HCEC 1CT (cell line): Measurements from ENCODE around the gene MRPL54.

Experiments
- DNase-seq: peaks from one replicate; pipeline ENCODE4 v3.0.0-alpha.2; 2017

MRPL54 gene

DNA sequence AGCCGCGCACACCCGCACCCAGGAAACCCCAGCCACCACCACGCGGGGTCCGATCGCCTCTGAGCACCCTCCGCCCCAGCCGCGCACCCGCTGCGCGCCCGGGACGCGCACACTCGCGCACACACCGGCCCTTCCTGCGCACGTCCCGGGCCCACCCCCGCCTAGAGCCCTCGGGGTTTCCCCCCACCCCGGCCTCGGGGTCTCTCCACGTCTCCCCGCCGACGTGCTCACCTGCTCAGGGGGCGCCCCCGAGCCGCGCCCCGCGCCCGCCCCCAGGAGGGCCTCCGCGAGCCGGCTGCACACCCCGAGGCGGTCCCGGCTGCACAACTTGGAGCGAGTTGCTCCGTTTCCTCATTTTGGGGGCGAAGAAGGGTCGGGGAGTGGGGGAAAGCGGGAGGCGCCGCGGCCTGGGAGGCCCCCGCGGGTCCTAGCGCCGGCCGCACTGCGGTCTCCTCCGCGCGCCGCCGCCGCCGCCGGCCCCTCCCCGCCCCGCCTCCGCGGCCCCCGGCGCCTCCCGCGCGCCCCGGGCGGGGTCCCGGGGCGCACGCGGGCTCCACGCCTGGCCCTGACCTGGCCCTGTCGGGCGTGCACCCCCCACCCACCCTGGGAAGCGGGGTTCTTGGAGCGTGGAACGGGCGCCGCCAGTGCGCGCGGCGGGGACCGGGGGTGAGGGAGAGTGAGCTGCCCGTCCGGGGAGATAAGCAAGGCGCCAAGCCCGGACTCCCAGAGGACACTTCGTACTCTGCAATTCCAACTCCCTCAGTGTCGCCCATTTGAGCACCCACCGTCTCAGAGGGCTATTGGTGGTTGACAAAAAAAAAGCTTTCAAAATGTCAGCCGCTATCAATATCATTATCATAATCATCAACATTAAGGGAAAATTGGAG is 23.7 kb downstream of the MRPL54 start, which contains the start of gene MATK:
TSS of gene MATK (minus strand) at position 444 of the 887 bp plus-strand sequence. CDS start 1,246 bp downstream, outside the sequence.
- no peak for DNase-seq

DNA sequence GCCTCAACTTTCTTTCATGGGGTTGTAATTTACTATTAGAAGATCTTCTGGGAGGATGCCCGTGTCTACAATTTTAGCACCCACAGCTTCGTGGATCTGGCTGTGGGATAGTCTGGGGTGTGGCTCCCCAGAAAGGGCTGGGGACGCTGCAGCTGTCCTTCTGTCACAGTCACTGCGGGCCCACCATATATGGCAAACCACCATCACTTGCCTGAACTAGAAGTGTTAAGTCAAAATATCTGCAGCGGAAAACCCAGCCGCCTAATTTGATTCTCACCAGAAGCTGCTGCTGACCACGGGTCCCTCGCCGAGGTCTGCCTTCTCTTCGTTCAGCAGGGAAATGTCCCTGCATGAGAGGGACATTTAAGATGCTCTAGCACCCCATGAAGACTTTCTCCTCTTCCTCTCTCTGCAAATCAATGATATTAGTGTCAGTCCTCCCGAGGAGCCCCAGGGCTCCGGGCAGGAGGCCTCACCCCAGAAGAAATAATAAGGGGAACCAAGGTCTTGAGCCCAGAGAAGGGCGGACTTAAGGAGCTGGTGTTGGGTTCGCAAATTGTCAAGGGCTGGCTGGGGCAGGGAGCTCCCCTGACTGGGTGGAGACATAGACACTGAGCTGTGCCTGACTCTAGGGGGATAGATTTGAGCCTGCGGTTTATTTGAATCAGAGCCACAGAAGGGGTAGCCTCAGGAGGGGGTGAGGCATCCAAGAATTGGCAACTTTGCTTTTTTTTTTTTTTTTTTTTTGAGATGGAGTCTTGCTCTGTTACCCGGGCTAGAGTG is 26.7 kb downstream of the MRPL54 start:
- no peak for DNase-seq

DNA sequence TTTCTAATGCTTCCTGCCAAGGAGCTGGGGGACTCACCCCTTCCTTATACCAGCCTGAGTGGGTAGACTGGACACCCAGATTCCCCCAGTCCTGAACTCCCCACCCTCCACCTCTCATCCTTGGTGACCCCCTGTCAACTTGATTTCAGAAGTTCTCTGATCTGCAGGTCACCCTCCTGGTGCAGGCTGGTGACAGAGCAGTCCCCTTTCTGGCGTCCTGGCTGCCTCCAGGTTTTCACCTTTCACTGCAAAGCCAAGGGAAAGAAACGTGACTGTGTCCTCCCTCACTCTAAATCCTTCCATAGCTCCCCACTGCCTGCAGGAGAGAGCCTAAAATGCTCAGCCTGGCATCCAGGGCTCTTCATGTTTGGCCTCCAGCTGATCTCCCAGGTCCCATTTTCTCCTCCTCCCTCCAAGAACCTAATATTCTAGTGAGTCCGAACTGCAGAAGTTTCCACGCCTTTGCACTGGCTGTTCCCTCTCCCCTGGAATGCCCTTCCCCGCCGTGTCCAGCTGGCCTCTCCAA is 27.8 kb downstream of the MRPL54 start:
- no peak for DNase-seq

DNA sequence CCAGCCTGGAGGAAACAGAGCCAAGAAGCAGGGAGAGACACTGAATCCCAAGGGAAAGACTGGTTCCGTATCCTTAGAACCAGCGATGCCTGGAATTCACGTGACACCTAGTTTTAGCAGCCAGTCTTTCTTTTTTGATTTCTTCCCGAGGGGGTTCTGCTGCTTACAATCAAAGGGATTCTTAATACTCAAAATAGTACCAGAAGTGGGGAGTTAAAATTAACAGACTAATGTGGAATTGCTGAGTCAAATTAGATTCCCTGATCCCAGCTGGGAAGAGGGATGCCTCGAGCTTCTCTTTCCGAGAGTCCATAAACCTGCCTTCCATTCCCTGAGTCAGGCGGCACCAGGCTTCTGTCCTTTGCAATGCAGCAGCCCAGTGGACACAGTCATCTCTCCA is 28.5 kb downstream of the MRPL54 start:
- no peak for DNase-seq

DNA sequence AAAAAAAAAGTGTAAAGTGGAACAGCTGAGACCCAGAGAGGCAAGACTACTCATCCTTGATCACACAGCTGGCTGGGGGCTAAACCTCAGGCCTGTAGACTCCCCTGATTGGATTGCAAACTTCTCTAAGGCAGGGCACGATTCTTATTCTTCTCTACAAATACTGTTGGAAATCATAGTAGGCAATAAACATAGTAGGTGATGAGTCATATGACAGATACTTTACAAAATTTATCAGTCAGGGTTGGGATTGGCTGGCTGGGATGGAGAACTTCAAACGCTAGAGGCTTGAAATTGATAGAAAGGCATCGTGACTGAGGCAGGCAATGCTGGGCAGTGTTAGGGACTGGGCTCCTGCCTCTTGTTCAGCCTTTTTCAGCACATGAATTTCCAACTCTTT is 29.6 kb downstream of the MRPL54 start:
- DNase-seq = no peak

DNA sequence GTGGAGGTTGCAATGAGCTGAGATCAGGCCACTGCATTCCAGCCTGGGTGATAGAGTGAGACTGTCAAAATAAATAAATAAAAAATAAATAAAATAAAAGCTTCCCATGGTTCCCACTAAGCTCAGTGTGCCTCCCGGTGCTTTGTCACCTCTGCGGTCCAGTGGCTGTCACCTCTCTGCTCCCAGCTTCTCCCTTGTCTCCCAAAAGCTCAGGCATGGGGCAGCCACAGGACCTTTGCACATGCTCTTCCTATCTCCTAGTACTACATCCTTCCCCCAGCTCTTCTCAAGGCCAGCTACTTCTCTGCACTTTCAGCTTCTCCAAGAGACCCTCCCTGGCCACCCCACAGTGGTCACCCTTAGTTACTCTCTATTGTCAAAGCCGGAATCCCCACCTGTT is 31.3 kb downstream of the MRPL54 start:
- DNase-seq = no peak

DNA sequence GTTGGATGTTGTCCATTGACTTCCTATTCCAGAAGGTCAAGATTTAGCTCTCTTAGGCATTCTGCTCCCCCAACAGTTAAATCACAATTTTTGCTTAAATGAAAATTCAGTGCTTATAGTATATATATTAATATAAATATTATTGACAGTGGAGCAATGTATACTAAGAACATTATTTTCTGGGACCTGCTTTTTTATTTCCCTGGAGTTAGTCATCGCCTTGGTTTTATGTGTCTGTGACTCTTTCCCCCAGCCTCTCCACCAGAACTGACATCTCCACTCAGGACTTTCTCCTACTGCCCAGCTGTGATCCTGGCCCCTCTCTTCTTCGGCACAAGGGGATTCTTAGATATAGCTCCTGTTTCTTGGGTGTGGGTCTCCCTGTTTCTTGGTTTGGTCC is 33.9 kb downstream of the MRPL54 start:
- no peak for DNase-seq

DNA sequence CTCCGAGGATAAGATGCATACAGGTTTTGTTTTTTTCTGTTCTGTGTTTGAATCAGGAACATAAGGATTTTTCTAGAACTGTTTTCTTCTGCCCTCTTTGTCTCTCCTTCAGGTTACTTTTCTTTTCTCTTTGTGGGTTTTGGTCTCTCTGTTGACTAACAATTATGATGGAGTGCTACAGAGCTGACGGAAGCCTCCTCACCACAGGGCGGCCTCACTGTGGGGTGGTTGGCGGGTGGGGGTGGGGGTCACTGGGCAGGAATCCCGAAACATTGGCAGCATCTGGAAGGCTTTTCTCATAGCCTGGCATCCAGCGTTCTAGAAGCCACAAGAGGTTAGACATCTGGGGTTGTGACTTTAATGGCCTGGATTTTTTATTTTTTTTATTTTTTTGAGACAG is 35.7 kb downstream of the MRPL54 start:
- no peak for DNase-seq

DNA sequence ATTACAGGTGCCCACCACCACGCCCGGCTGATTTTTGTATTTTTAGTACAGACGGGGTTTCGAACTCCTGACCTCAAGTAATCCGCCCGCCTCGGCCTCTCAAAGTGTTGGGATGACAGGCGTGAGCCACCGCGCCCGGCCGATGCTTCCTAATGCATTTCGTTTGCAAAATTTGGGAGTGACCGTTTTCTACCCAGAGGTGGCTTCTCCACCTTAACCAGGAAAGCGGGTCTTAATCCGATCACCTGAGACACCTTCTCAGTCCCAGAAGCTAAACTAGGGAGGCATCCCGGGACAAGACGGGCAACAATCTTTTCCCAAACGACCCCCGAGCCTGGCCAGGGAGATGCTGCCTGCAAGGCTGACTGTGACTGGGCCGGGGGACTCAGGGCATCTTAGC is 38.5 kb downstream of the MRPL54 start:
- DNase-seq = no peak

DNA sequence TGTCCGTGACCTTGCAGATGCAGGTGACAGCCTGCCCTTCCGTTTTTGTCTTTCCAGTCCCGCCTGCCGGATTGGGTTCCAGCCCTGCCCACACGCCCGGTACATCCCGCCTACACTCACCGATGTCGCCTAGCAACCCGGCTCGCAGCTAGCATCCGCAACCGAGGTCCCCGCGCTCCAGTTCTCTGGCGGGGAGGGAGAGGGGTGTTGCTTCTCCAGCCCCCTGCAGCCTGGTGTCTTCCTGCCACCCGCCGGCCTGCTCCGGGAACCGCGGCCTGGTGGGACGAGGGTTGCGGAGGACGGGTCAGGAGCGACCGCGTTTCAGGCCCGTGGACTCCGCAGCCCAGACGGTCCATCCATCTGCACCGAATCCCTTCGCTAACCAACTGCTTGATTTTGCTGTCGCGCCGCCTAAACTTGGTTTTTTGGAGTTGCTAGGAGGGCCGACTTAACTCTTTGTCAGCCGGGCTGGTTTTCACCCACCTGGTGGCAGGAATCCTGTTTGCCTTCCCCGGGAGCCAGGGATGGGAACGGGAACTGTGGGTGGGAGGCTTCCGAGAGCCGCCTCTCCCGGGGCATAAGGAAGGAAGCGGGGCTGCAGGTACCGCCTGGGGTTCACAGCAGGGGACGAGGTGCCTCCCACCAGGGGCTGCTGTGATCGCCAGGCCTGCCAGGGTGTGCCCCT is 39.1 kb downstream of the MRPL54 start:
- DNase-seq = no peak

DNA sequence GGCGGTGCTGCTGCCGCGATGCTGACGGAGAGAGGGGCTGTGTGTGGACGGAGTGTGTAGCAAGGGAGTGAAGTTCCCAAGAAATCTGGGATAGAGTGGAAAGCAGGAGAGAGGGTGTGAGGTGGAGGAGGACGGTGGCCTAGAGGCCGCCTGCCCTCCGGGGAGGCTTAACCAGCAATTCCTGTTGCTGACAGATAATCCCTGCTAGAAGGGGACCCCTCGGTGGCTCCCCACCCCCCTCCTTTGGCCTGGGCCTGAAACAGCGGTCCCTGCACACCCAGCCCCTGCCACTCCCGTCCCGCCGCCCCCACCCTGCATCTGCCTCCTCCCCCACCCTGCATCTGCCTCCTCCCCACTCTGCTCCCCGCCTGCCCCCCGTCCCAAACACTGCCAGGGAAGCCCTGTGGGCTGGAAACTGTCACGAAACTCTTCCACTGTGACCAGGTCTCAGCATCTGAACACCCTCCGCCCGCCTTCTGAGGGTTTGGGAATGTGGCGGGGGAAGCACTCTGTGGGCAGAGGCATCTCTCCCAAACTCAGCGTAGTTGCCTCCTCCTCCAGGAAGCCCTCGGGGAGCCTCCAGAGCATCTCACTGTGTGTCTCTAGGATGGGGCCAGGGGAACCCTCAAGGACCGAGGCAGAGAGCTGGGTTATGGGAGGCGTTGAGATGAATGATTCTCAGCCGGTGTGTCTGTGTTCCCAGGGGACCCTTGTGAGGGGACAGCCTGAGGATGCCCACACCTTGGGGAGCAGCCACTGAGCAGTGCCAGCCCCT is 40.8 kb downstream of the MRPL54 start:
- no peak for DNase-seq

DNA sequence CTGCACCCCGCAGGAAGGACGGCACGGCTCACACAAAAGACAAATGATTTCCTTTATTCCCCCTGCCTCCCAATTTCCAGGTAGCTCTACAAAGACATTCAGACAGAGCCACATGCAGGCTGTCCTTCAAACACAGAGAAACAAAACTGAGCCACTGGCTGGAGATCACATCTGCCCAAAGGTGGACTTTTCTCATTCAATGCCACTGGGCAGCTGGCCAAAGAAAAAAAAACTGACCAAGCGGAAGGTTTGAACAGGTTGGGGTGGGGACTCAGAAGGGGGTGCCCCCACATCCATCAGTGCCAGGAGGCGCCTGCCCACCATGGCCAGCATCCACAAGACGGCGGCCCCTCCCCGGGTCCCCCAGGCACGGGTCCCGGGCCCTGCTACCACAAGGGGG is 41.5 kb downstream of the MRPL54 start:
- DNase-seq = no peak

DNA sequence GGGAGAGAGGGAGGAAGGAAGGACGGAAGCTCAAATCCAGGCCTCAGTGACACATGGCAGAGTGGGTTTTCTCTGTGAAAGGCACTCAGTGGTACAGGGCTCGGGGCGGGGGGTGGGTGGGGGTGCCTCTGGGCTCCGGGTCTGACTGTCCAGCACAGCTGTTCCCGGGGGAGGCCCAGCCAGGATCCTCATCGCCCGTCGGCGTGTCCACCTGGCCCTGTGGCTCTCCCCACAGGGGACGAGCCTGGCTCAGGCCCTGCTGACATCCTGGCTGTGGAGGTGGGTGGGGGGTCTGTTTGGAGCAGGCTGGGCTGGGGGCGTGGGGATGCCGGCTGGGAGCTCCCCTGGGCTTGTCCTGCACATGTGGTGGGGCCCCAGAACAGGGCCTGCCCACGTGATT is 41.9 kb downstream of the MRPL54 start:
- no peak for DNase-seq

DNA sequence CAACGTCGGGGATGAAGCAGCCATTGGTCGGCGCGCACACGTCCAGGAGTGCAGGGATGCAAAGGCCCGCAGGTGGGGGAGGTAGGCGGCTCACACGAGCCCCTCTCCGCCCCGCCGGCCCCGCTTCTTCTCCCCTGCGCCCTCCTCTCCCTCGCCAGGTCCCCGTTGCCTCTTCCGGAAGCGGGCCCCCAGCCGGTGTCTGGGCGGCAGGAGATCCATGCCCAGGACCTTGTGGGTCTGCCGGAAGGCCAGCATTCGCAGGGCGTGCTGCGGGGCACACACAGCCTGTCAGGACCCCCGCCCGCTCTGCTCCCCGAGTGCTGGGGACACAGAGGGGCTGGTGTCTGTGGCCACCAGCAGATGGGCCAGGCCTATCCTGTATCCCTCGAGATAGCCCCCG is 43.4 kb downstream of the MRPL54 start:
- no peak for DNase-seq

DNA sequence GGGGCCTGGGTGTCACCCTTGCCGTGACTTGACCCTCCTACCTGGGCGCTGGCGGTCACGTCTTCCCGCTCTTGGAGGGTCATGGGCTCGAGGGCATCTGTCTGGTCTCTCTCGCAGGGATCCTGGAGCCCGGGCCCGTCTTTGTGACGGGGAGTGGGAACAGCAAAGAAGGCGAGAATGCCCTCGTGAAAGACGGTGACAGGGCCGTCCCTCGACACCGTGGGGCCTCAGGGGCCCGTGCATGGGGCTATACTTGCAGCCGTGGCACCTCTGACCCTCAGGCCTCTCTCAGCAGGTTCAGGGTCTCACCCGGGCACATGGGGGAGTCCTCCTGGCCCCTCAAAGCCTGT is 44.6 kb downstream of the MRPL54 start:
- DNase-seq = no peak

DNA sequence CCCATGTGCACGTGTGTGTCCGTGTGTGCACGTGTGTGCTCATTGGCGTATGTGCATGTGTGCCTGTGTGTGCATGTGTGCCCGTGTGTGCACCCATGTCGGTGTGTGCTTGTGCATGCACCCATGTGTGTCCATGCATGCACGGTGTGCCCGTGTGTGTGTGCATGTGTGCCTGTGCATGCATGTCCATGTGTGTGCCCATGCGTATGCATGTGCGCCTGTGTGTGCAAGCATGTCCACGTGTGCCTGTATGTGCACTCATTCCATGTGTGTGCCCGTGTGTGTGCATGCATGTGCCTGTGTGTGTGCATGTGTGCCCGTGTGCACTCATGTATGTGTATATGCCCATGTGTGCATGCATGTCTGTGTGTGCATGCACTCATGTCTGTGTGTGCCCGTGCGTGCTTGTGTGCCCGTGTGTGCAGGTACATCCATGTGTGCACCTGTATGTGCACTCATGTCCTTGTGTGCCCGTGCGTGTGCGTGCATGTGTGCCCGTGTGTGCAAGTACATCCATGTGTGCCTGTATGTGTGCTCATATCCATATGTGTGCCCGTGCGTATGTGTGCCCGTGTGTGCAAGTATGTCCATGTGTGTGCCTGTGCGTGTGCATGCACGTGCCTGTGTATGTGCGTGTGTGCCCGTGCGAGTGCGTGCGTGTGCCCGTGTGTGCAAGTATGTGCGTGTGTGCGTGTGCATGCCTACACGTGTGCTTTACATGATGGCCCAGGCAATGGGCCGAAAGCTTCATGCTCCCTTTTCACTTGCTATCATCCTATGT is 45.3 kb downstream of the MRPL54 start:
- no peak for DNase-seq

DNA sequence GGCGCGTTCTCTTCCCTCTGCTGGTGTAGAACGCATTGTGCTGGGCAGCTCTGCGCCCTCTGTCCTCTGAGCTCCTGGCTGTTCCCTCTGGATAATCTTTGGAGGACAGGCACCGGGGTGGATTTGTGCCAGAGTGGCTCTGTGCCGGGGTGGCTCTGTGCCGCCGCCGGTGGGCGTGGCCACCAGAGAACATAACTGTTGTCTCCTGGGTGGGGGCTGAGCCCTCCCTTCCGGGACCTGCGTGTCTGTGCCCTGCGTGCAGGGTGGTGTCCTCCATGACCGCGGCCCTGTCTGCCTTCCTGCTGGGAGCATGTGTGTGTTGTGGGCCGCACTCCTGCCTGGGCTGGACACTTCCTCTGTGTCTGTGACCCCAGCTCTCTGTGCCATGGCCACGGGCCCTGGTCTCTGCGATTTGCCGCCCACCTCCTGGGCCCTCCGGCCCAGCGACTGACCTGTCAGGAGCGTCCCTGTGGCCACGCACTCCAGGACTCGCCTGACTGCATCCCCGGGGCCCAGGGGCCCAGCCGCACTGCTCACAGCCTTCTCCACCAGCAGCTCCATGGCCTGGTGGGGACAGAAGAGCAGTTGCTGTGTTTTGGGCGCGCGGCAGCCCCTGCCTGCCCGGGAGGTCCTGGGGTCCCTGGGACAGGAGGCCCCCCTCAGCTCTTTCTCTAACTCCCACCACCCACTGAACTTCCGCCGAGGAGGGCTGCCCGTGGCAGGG is 46.1 kb downstream of the MRPL54 start:
- DNase-seq = no peak

DNA sequence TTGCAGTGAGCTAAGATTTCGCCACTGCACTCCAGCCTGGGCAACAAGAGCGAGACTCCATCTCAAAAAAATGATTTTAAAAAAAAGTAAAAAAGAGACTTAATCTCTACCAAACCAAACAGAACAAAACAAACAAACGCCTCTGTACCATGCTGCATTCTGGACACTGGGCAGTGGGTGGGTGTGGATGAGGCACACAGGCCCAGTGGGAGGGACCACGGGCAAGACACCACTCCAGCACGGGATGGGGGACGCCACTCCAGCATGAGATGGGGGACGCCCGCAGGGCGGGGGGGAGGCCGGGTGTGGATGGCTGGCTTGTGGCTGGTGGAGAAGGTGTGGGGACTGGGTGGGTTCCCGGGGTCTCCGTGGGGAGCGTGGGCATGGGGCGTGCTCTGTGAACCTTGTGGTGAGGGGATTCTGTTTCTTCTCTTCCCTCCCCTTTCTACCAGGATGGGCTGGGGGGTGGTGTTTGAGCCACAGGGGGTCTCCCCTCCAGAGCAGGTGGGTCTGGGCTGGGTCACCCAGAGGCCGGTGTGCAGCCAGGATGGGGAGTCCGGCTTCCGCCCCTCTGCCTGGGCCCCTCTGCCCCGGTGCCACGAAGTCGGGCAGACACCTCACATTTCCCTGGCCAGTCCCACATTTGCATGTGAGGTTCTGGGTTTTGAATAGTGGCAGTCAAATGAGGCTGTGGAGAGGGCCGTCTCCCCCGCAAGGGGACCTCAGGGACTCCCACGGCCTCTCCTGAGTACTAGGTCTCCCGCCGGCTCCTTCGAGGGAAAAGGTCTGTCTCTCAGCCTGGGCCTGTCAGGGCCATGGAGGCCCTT is 47.6 kb downstream of the MRPL54 start:
- no peak for DNase-seq

DNA sequence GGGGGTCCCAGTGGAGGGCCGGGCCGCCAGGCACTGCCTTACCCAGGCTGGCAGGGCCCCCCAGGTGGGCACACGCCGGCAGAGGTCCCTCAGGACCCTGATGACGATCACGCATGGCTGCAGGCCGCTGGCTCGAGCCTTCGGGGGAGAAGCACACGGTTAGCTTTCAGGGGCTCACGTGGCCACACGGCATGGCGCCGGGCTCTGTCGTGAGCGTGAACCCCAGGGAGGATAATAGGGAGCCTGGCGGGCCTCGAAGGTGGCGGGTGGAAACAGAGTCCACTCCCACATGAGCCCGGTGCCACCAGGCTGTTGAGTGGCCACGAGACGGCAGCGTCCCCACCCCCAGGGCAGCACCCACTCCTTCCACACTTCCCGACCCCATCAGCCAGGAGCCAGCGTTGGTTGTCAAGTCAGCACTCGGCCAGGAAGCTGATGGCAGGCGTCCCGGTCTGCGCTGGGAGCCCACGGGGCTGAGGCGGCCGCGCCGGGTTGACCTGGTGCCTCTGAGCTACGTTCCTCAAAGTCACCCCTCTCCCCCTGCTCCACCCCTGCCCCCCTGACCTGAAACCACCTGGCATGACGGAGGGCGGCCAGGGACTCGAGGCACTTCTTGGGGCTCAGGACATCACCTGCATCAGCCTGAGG is 48.4 kb downstream of the MRPL54 start:
- no peak for DNase-seq
